OCI-LY3 (cell line): ENCODE data around the gene AFF2.

Source experiments
- H2AFZ ChIP-seq: fragments of 200-600, 300-600 bp; shearing (Covaris generic); 2 replicates; pipeline ENCODE4 v1.6.0; 2014; ENCODE audit warnings: antibody characterized with exemption, low read depth, low read length
- H3K27ac ChIP-seq: fragments of 200-600, 300-600 bp; sonication (generic); 2 replicates; pipeline ENCODE4 v1.5.1; 2014; ENCODE audit warnings: mild to moderate bottlenecking, low read length, moderate library complexity, mixed read lengths
- H3K27me3 ChIP-seq: fragments of 200-600, 300-600 bp; sonication (generic); 2 replicates; pipeline ENCODE4 v1.6.1; 2014; ENCODE audit warnings: low read depth, low read length, mixed read lengths
- H3K36me3 ChIP-seq: fragments of 200-600, 300-600 bp; sonication (generic); replicated peaks from 2 replicates; pipeline ENCODE3; 2014; ENCODE audit warnings: low read depth, low read length, mixed read lengths
- H3K4me1 ChIP-seq: fragments of 300-600, 200-600 bp; sonication (generic); 2 replicates; pipeline ENCODE4 v1.6.1; 2014; ENCODE audit warnings: low read length, mixed read lengths
- H3K4me2 ChIP-seq: fragments of 200-600, 300-600 bp; sonication (generic); 2 replicates; pipeline ENCODE4 v1.6.1; 2014; ENCODE audit warnings: low read length, mixed read lengths
- H3K4me3 ChIP-seq: fragments of 300-600, 200-600 bp; sonication (generic); 2 replicates; pipeline ENCODE4 v1.5.1; 2014; ENCODE audit warnings: antibody characterized with exemption, mild to moderate bottlenecking, low read length, moderate library complexity
- H3K79me2 ChIP-seq: fragments of 300-600, 200-600 bp; shearing (Covaris generic); 2 replicates; pipeline ENCODE4 v1.6.1; 2014; ENCODE audit warnings: mild to moderate bottlenecking, low read length, mixed read lengths
- H3K9ac ChIP-seq: fragments of 300-600, 200-600 bp; shearing (Covaris generic); 2 replicates; pipeline ENCODE4 v1.6.0; 2014; ENCODE audit warnings: mild to moderate bottlenecking, low read length, moderate library complexity
- H3K9me3 ChIP-seq: fragments of 200-600, 300-600 bp; shearing (Covaris generic); 2 replicates; pipeline ENCODE4 v1.6.1; 2014; ENCODE audit warnings: low read length, mixed read lengths; ENCODE audit not compliant: insufficient read depth
- H4K20me1 ChIP-seq: fragments of 200-600, 300-600 bp; sonication (generic); 2 replicates; pipeline ENCODE4 v1.6.1; 2016; ENCODE audit warnings: low read length, mixed read lengths; ENCODE audit not compliant: insufficient read depth
- EZH2phosphoT487 ChIP-seq: fragments of 200-600 bp; shearing (Covaris generic); IDR thresholded peaks from 2 replicates; pipeline ENCODE4 v1.6.1; 2018; ENCODE audit warnings: antibody characterized with exemption, mixed run types, low read depth
- TF ChIP-seq, protein P1 (sequence below): fragments of 200-600, 300-600 bp; sonication (generic); IDR thresholded peaks from 2 replicates; pipeline ENCODE4 v1.5.1; 2014; ENCODE audit warnings: antibody characterized with exemption, low read length, low read depth

Gene AFF2

DNA sequence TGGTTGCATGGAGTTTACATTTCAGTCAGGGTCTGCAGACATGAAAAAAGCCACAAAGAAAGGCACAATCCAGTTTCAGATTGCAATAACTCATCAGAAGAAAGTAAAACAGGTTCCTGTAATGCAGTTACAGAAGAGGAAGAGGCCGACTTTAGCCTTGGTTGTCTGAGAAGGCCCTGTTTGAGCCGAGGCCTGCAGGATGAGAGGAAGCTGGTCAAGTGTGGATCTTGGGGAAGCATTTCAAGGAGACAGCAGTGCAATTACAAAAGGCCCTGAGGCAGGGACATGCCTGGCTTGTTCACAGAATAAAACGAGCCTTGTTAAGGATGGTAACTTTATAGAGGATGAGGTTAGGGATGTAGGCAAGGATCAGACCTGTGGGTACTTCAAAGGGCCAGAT lies 62.4 kb downstream of the AFF2 start:
- Histone ChIP-seq H3K36me3 (no peaks in the 10 kb centered on the region), H3K9ac (no peak overlapping the region), H3K4me2 (0 out of 2 replicates have a peak overlapping the region, but pooled peaks have one; percentile 12), H3K27me3 (no peaks in the 10 kb centered on the region), H4K20me1 (no peaks in the 10 kb centered on the region), H3K27ac (no peak overlapping the region; the same call in 1 of the 2 replicates), H3K79me2 (no peaks in the 10 kb centered on the region), H2AFZ (no peak overlapping the region), H3K9me3 (no peaks in the 10 kb centered on the region), H3K4me3 (no peak overlapping the region), H3K4me1 (peaks cover 19% of the 10 kb centered on the region)
- TF ChIP-seq EZH2phosphoT487 = no peak
- TF ChIP-seq, protein P1, sequence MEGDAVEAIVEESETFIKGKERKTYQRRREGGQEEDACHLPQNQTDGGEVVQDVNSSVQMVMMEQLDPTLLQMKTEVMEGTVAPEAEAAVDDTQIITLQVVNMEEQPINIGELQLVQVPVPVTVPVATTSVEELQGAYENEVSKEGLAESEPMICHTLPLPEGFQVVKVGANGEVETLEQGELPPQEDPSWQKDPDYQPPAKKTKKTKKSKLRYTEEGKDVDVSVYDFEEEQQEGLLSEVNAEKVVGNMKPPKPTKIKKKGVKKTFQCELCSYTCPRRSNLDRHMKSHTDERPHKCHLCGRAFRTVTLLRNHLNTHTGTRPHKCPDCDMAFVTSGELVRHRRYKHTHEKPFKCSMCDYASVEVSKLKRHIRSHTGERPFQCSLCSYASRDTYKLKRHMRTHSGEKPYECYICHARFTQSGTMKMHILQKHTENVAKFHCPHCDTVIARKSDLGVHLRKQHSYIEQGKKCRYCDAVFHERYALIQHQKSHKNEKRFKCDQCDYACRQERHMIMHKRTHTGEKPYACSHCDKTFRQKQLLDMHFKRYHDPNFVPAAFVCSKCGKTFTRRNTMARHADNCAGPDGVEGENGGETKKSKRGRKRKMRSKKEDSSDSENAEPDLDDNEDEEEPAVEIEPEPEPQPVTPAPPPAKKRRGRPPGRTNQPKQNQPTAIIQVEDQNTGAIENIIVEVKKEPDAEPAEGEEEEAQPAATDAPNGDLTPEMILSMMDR = no peak

DNA sequence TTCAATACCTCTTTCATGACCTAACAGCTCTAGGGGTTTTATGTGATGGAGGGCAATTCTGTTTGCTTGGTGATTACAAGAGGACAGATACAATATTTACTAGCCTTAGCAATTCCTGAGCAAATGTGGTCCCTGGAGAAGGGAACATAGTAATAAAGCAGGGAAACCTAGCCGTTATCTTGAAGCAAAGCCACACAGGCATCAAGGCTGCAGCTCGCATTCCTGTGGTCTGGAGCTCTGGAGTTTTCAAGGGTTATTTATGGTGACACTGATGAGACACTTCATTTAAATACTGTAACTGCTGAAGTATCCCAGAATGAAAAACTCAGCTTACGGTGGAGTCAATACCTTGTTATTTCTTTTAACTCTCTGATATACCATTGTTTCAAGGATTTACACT lies 66.8 kb downstream of the AFF2 start:
- no peaks in the 10 kb centered on the region for H3K9me3 ChIP-seq
- H3K79me2 ChIP-seq = no peaks in the 10 kb centered on the region
- H3K4me2 ChIP-seq = no peak overlapping the region
- H2AFZ ChIP-seq = no peak overlapping the region
- no peaks in the 10 kb centered on the region for H3K36me3 ChIP-seq
- H3K27ac ChIP-seq = no peak overlapping the region
- no peaks in the 10 kb centered on the region for H4K20me1 ChIP-seq
- H3K27me3 ChIP-seq = no peaks in the 10 kb centered on the region
- H3K9ac ChIP-seq = no peak overlapping the region
- H3K4me1 ChIP-seq = peaks cover 11% of the 10 kb centered on the region
- H3K4me3 ChIP-seq = no peak overlapping the region
- TF ChIP-seq, protein P1 = no peak
- no peak for TF ChIP-seq EZH2phosphoT487

DNA sequence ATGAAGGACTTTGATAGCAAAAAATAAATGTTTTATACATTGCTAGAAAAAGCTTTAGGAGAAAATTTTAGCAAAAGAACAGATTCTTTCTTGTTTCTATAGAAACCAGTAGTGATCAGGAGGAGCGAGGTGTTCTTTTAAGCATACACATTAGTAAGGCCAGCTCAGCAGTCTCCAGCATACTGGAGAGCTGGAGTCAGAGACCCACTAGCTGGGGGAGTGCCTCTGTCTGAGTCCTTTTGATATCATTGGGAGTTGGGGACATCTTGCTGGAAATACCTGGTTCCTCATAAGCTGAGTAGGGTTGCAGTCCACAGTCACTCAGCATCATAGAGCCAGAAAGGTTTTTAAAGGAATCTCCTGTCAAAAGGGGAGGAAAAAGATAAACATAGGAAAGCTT lies 67.4 kb downstream of the AFF2 start:
- H3K79me2 ChIP-seq = no peaks in the 10 kb centered on the region
- no peak for TF ChIP-seq EZH2phosphoT487
- no peaks in the 10 kb centered on the region for H4K20me1 ChIP-seq
- H3K36me3 ChIP-seq = no peaks in the 10 kb centered on the region
- no peak overlapping the region for H3K4me3 ChIP-seq
- H3K27ac ChIP-seq = no peak overlapping the region
- H3K27me3 ChIP-seq = no peaks in the 10 kb centered on the region
- H2AFZ ChIP-seq = no peak overlapping the region
- H3K9me3 ChIP-seq = no peaks in the 10 kb centered on the region
- no peak overlapping the region for H3K9ac ChIP-seq
- H3K4me2 ChIP-seq = no peak overlapping the region
- H3K4me1 ChIP-seq = peaks cover 5% of the 10 kb centered on the region

DNA sequence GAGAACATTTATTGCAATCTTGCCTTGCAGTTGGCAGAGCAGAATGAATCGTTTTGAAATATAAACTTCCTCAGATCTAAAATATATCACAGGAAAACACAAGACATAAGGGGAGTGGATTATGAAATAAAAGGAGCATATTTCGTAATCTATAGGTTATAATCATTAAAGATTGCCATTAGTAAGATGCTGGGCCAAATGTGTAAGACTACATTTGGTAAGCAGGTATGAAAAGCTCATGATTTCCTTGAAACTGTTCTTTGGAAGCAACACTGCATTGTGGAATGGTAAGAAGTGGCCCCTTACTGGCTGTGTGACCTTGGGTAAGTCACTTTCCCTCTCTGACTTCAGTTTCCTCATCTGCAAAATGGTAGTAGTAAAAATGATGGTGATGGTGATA lies 68.3 kb downstream of the AFF2 start:
- Histone ChIP-seq H3K4me1 (no peaks in the 10 kb centered on the region), H4K20me1 (no peaks in the 10 kb centered on the region), H3K4me3 (no peak overlapping the region), H3K79me2 (no peaks in the 10 kb centered on the region), H3K36me3 (no peaks in the 10 kb centered on the region), H2AFZ (no peak overlapping the region), H3K27me3 (no peaks in the 10 kb centered on the region), H3K9ac (no peak overlapping the region), H3K9me3 (no peaks in the 10 kb centered on the region), H3K4me2 (no peak overlapping the region), H3K27ac (no peak overlapping the region)
- TF ChIP-seq EZH2phosphoT487 = no peak
- TF ChIP-seq, protein P1 = no peak

DNA sequence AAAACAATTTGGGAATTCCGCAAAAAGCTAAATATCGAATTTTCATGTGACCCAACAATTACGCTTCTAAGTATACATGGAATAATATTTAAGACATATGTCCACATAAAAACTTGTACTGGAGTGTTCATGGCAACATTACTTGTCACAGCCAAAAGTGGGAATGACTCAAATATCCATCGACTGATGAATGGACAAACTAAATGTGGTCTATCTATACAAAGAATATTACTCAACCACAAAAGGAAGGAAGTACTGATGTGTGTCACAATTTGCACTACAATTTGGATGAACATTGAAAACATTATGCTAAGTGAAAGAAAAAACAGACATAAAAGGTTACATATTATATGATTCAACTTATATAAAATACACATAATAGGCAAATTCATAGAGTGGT lies 71.9 kb downstream of the AFF2 start:
- TF ChIP-seq EZH2phosphoT487 = no peak
- TF ChIP-seq, protein P1 = no peak
- Histone ChIP-seq H3K27ac (no peak overlapping the region), H3K4me3 (no peak overlapping the region), H3K4me2 (no peak overlapping the region), H3K79me2 (no peaks in the 10 kb centered on the region), H3K27me3 (no peaks in the 10 kb centered on the region), H3K4me1 (peaks cover 1% of the 10 kb centered on the region; the same call in 1 of the 2 replicates), H3K9me3 (no peaks in the 10 kb centered on the region), H2AFZ (no peak overlapping the region), H3K36me3 (no peaks in the 10 kb centered on the region), H4K20me1 (no peaks in the 10 kb centered on the region), H3K9ac (no peak overlapping the region)
